Activated CD4-positive, alpha-beta T cell treated with anti-CD3 and anti-CD28 coated beads, Interleukin-2, amount 10 ng/mL, durations not matched to agents 7 days and 5 days (primary cell): ENCODE results near the gene SLC17A7. TPM values are rescaled to one million over a fixed set of nuclear protein-coding genes. Genes with fewer than 3 reads are reported as not detected.

ENCODE experiments used
- CTCF ChIA-PET: fragments of 350-600 bp; sonication (Branson Sonifier 250); formaldehyde crosslinking; loops from one replicate; lab custom pipeline; 2021; ENCODE audit warnings: antibody characterized with exemption; lab: Charles Lee
- POLR2A ChIA-PET: fragments of 350-600 bp; sonication (Branson Sonifier 250); formaldehyde crosslinking; loops from one replicate; lab custom pipeline; 2021; ENCODE audit warnings: antibody characterized with exemption; lab: Charles Lee
- DNase-seq: peaks from one replicate; pipeline ENCODE4 v3.0.0-alpha.2; 2020
- H3K27ac Mint-ChIP-seq: one replicate; pipeline ENCODE4 v1.8.0; 2021; ENCODE audit warnings: mild to moderate bottlenecking, moderate library complexity, mixed read lengths
- H3K27me3 Mint-ChIP-seq: one replicate; pipeline ENCODE4 v1.8.0; 2021; ENCODE audit warnings: mixed read lengths
- H3K36me3 Mint-ChIP-seq: one replicate; pipeline ENCODE4 v1.8.0; 2021; ENCODE audit warnings: low read depth, mixed read lengths
- H3K4me1 Mint-ChIP-seq: one replicate; pipeline ENCODE4 v1.8.0; 2021; ENCODE audit warnings: mixed read lengths
- H3K4me3 Mint-ChIP-seq: one replicate; pipeline ENCODE4 v1.8.0; 2021; ENCODE audit warnings: mild to moderate bottlenecking, moderate library complexity, mixed read lengths
- H3K9me3 Mint-ChIP-seq: one replicate; pipeline ENCODE4 v1.8.0; 2021; ENCODE audit warnings: mixed read lengths
- total RNA-seq, 2 experiments: library from RNA; stranded (reverse); gene quantifications; one replicate each; pipeline ENCODE4 v1.2.3, GENCODE V29; 2021

Gene SLC17A7
- total RNA-seq, 2 experiments from 2014 or later: 0.15 to 0.25 TPM

DNA sequence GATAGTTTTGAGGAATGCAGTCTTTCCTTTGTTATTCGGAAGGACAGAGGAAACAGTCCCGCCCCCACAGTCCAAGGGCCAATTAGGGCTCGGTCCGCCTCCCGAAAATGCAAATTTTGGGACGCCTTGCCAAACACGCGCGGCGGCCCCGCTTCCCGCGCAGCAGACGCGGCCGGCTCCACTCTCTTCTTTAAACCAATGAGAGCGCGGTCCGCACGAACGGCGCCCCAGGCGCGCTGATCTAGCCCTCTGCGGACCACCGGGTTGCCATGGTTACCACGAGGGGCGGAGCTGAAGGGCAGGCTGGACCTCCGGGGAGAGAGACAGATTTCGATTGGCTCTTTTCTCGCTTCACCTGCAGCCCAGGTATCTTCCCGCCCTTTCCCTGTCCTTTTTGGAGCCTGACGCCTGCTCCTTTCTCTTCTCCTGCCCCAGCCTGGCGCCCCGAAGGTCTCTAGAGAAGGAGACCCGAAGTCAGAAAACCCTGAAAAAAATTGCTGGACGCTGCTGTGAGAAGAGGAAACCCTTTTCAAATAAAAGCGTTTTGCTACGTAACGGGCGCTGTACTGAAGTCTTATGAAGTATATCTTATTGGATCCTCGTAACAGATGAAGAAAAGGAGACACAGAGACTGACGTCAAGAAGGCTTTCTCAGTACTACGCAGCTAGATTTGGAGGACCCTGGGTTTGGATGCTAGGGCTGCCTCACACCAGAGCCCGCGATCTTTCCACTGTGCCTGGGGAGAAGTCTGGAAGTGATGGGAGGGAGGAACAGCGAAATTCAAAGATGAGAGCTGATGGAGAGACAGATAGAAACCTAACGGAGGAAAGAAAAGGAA, 20.1 kb downstream of the SLC17A7 start:
- DNase-seq: peak; percentile 55
- peaks cover 53% of the 10 kb centered on the region for H3K4me1 Mint-ChIP-seq

DNA sequence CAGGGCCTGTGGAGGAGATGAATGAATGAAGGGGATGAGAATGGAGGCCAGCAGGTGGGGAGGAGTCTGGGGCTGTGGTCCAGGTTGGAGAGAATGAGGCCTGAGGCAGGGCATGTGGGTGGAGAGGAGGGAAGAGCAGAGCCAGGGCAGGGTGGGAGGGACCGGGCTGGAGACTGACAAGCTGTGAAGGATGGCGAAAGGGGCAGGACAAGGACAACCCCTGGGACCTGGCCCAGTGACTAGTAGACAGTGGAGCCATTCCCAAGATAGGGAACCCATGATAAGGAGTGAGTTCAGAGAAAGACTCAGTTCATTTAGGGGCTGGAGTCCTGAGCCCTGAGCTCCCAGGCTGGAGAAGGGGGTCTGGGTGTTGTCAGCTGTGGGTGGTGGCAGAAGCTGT, 21.1 kb downstream of the SLC17A7 start:
- Mint-ChIP-seq H3K36me3 (peaks cover 3% of the 10 kb centered on the region), H3K4me1 (peaks cover 47% of the 10 kb centered on the region), H3K9me3 (no peaks in the 10 kb centered on the region), H3K27ac (no peak overlapping the region), H3K27me3 (peaks cover 72% of the 10 kb centered on the region), H3K4me3 (no peak overlapping the region)
- ChIA-PET POLR2A (interaction anchor here (0.6 kb wide), 1 partner anchor 132 kb away, joined by 4 read pairs; no protein-coding TSS in a partner anchor), CTCF (interaction anchor here (0.8 to 7.2 kb wide), 5 partner anchors 10 to 47 kb away, joined by 3 to 71 read pairs (median 3); no protein-coding TSS in a partner anchor)
- no peak for DNase-seq

More for the DNA sequence above, 20.1 kb downstream of the SLC17A7 start:
- ChIA-PET POLR2A (interaction anchor here (0.6 kb wide), 1 partner anchor 131 kb away, joined by 4 read pairs; no protein-coding TSS in a partner anchor), CTCF (interaction anchor here (0.6 to 7.2 kb wide), 7 partner anchors 11 to 970 kb away, joined by 3 to 71 read pairs (median 3); partner anchors contain the start of gene FLT3LG)
- Mint-ChIP-seq H3K27me3 (peaks cover 81% of the 10 kb centered on the region), H3K27ac (peak overlapping the region; percentile 81), H3K9me3 (no peaks in the 10 kb centered on the region), H3K4me3 (peak overlapping the region; percentile 15), H3K36me3 (peaks cover 3% of the 10 kb centered on the region)

GRCh38 chr19:49419173-49419572, 22.2 kb downstream of the SLC17A7 start:
- ChIA-PET CTCF (interaction anchor here (0.7 to 7.2 kb wide), 4 partner anchors 9 to 363 kb away, joined by 3 to 71 read pairs (median 4); no protein-coding TSS in a partner anchor), POLR2A (no interaction called here)
- DNase-seq: no peak
- Mint-ChIP-seq H3K9me3 (no peaks in the 10 kb centered on the region), H3K4me1 (peaks cover 41% of the 10 kb centered on the region), H3K4me3 (no peak overlapping the region), H3K27ac (no peak overlapping the region), H3K36me3 (peaks cover 3% of the 10 kb centered on the region), H3K27me3 (peaks cover 64% of the 10 kb centered on the region)

DNA sequence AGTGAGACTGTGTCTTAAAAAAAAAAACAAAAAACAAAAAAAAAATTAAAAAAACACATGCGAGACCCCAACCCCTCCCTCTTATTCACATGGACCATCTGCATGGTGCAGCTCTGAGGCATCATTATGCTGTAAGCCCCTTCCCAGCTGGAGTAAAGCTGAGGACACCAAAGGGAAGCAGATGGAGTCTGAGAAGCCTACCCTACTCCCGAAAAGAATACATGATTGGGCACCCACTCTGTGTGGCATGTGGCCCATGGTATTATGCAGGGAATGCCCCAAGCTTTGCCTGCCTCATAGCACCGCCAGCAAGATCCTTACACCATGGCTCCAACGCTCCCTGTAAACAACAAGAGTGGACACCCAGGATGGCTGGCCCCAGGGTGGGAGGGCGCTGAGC, 22.8 kb downstream of the SLC17A7 start:
- peaks cover 57% of the 10 kb centered on the region for H3K27me3 Mint-ChIP-seq
- ChIA-PET CTCF (interaction anchor here (0.6 to 7.2 kb wide), 3 partner anchors 8 to 41 kb away, joined by 3 to 71 read pairs (median 4); no protein-coding TSS in a partner anchor), POLR2A (no interaction called here)
- H3K9me3 Mint-ChIP-seq: no peaks in the 10 kb centered on the region
- peaks cover 34% of the 10 kb centered on the region for H3K4me1 Mint-ChIP-seq
- peaks cover 3% of the 10 kb centered on the region for H3K36me3 Mint-ChIP-seq
- H3K27ac Mint-ChIP-seq: no peak overlapping the region
- no peak overlapping the region for H3K4me3 Mint-ChIP-seq
- no peak for DNase-seq

DNA sequence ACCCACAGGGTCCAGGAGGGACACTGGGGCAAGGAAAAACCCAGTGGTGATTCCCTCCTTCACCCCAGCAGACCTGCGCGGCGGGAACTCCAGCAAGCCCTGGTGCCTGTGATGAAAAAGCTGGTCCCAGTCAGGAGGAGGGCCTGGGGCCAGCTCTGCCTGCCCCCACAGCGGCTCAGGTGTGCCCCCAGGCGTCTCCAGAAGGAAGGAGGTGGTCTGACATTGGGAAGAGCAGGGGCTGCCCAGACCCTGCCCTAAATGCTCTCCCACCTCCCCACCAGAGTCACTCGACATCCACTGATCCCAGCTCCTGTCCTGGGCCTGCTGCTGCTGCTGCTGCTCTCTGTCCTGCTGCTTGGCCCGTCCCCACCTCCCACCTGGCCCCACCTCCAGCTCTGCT, 24.2 kb downstream of the SLC17A7 start:
- Mint-ChIP-seq H3K27me3 (peaks cover 48% of the 10 kb centered on the region), H3K4me1 (peaks cover 29% of the 10 kb centered on the region), H3K9me3 (no peaks in the 10 kb centered on the region), H3K36me3 (no peaks in the 10 kb centered on the region), H3K4me3 (no peak overlapping the region), H3K27ac (no peak overlapping the region)
- CTCF ChIA-PET: interaction anchor here (1.1 to 1.6 kb wide), 4 partner anchors 12 to 25 kb away, joined by 3 to 4 read pairs (median 4); no protein-coding TSS in a partner anchor
- DNase-seq: no peak
- POLR2A ChIA-PET: no interaction called here

DNA sequence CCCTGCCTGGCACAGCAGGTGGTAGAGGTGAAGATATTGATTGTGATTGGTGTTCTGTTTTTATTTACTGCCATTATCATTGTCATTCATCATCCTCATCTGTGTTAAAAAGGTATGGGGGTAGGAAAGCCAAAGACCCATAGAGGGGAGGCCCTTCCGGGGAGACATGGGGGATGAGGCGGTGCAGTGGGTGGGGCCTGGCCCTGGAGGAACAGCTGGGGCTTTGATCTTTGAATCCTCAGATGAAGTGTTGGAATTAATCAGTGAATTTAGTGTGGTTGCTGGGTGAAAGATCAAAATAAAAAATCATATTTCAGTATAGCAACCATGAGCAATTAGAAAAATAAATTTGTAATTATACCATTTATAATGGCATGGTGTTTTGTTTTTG, 25.5 kb downstream of the SLC17A7 start:
- no peaks in the 10 kb centered on the region for H3K36me3 Mint-ChIP-seq
- peaks cover 36% of the 10 kb centered on the region for H3K27me3 Mint-ChIP-seq
- ChIA-PET CTCF (no interaction called here), POLR2A (no interaction called here)
- H3K4me1 Mint-ChIP-seq: peaks cover 30% of the 10 kb centered on the region
- H3K4me3 Mint-ChIP-seq: no peak overlapping the region
- H3K27ac Mint-ChIP-seq: no peak overlapping the region
- no peaks in the 10 kb centered on the region for H3K9me3 Mint-ChIP-seq
- DNase-seq: no peak

DNA sequence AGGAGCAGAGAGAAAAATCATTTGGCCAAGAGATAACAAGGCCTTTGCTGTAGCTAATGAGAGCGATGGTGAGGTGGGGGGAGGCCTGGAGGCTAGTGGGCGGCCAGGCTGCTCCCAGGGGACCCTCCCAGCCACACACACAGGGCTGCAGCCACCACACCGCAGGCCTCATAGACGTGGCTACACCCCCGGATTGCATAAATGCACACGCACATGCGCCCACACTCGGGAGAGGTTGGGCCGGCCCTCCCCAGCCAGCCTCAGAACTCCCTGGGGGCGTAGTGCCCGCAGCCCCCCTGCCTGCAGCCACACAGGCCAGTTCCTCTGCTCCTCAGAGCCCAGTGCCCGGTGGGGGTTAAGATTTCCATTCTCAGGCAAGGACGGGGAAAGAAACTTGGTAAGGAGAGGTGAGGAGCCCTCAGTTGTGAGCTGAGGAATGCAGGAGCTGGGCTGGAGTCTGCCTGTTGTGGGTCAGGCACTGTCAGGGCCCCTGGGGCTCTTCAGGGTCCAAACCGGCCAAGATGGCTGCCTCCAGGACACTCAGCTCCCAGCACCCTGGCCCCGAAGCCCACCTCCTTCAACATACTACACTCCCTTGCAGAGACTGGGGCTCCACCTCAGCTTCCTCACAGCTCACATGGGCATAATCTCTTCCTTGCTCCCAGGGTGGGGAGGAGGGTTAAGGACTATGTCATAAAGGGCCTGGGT, 26.1 kb downstream of the SLC17A7 start:
- H3K36me3 Mint-ChIP-seq: no peaks in the 10 kb centered on the region
- DNase-seq: no peak
- CTCF ChIA-PET: no interaction called here
- no peak overlapping the region for H3K27ac Mint-ChIP-seq
- peaks cover 29% of the 10 kb centered on the region for H3K4me1 Mint-ChIP-seq
- no peaks in the 10 kb centered on the region for H3K9me3 Mint-ChIP-seq
- H3K27me3 Mint-ChIP-seq: peaks cover 30% of the 10 kb centered on the region
- POLR2A ChIA-PET: no interaction called here
- no peak overlapping the region for H3K4me3 Mint-ChIP-seq

DNA sequence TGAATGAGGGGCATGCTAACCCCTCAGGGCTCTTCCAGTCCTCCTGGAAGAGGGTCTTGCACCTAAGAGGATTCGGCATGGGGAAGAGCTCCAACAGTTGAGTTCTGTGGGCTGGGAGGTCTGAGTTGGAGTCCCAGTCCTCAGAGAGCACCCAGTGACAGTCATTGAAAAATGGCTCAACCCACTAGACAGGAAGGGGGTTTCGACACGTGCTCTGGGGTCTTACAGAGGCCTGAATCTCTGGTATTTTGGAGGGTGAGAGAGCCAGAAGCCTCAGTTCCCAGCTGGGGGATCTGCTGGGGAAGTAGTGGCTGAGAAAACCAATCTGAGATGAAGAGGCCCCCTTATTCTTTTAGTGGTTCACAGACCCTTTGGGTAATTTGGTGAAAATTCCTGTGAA, 27.1 kb downstream of the SLC17A7 start:
- peaks cover 37% of the 10 kb centered on the region for H3K4me1 Mint-ChIP-seq
- ChIA-PET CTCF (interaction anchor here (1.2 to 8.8 kb wide), 2 partner anchors 8 to 39 kb away, joined by 3 to 71 read pairs; partner anchors contain the start of genes ALDH16A1, GFY and PTH2), POLR2A (no interaction called here)
- H3K4me3 Mint-ChIP-seq: no peak overlapping the region
- H3K27me3 Mint-ChIP-seq: peaks cover 20% of the 10 kb centered on the region
- no peaks in the 10 kb centered on the region for H3K36me3 Mint-ChIP-seq
- no peak overlapping the region for H3K27ac Mint-ChIP-seq
- H3K9me3 Mint-ChIP-seq: no peaks in the 10 kb centered on the region
- no peak for DNase-seq

GRCh38 chr19:49413348-49413747, 28.0 kb downstream of the SLC17A7 start:
- no peak overlapping the region for H3K4me3 Mint-ChIP-seq
- POLR2A ChIA-PET: no interaction called here
- peak overlapping the region; percentile 0 for H3K27ac Mint-ChIP-seq
- no peaks in the 10 kb centered on the region for H3K9me3 Mint-ChIP-seq
- peaks cover 46% of the 10 kb centered on the region for H3K4me1 Mint-ChIP-seq
- H3K27me3 Mint-ChIP-seq: peaks cover 13% of the 10 kb centered on the region
- no peaks in the 10 kb centered on the region for H3K36me3 Mint-ChIP-seq
- CTCF ChIA-PET: interaction anchor here (0.6 to 8.8 kb wide), 4 partner anchors 9 to 148 kb away, joined by 3 to 71 read pairs (median 3); partner anchors contain the start of genes ALDH16A1, GFY and PTH2
- DNase-seq: no peak

GRCh38 chr19:49411681-49412326, 29.5 kb downstream of the SLC17A7 start:
- Mint-ChIP-seq H3K4me1 (peaks cover 59% of the 10 kb centered on the region), H3K27me3 (peaks cover 3% of the 10 kb centered on the region), H3K27ac (peak overlapping the region; percentile 52), H3K9me3 (no peaks in the 10 kb centered on the region), H3K36me3 (no peaks in the 10 kb centered on the region), H3K4me3 (no peak overlapping the region)
- ChIA-PET CTCF (interaction anchor here (0.8 to 8.8 kb wide), 5 partner anchors 10 to 31 kb away, joined by 3 to 71 read pairs (median 5); partner anchors contain the start of genes GFY and PTH2), POLR2A (interaction anchor here (0.6 kb wide), 2 partner anchors 42 to 106 kb away, joined by 3 to 4 read pairs; no protein-coding TSS in a partner anchor)
- no peak for DNase-seq

DNA sequence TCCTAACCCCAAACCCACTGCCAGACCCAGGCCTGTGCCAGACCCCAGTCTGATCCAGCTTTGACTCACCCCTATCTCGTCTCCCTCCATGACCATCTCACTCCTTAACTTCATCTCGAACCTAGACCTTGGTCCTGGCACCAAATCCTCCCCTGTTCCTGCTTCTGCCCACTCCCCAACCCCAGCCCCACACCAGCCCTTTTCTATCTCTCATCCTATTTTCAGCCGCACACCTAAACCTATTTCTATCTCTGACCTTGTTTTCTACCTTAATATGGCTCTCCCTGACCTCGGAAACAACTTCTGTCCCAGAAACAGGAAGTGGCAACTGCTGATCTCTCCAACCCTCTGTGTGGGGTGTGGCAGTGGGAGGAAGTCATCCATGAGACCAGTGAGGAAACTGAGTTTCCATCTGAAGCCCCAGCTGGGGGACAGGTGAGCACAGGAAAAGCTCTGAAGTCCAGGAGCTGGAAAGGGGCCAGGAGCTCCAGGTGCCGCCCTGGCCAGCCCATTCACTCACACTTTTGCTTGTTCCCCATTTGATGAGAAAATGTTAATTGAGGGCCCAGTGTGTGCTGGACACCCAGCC, 31.8 kb downstream of the SLC17A7 start:
- no peaks in the 10 kb centered on the region for H3K9me3 Mint-ChIP-seq
- H3K4me1 Mint-ChIP-seq: peaks cover 62% of the 10 kb centered on the region
- ChIA-PET CTCF (interaction anchor here (0.5 to 8.8 kb wide), 5 partner anchors 12 to 95 kb away, joined by 3 to 71 read pairs (median 6); partner anchors contain the start of genes FLT3LG, GFY and PTH2), POLR2A (no interaction called here)
- peak; percentile 59 for DNase-seq
- H3K27ac Mint-ChIP-seq: peak overlapping the region; percentile 93
- peaks cover 2% of the 10 kb centered on the region for H3K27me3 Mint-ChIP-seq
- H3K4me3 Mint-ChIP-seq: peak overlapping the region; percentile 51
- no peaks in the 10 kb centered on the region for H3K36me3 Mint-ChIP-seq
